Activated T-cell treated with anti-CD3 and anti-CD28 coated beads for 1 hour (primary cell): ENCODE data around the gene PLAGL2.
A peak's percentile ranks its signal among the peaks of the same experiment; 100 is the strongest.
"Not testable (repeated sequence)": the region's sequence is repeated elsewhere in the genome, so short reads cannot be mapped to it uniquely, and the experiment has no call there.

ENCODE experiments used
- DNase-seq: peaks from one replicate; pipeline ENCODE4 v3.0.0-alpha.2; 2020; ENCODE audit warnings: low read depth

The PLAGL2 gene, protein sequence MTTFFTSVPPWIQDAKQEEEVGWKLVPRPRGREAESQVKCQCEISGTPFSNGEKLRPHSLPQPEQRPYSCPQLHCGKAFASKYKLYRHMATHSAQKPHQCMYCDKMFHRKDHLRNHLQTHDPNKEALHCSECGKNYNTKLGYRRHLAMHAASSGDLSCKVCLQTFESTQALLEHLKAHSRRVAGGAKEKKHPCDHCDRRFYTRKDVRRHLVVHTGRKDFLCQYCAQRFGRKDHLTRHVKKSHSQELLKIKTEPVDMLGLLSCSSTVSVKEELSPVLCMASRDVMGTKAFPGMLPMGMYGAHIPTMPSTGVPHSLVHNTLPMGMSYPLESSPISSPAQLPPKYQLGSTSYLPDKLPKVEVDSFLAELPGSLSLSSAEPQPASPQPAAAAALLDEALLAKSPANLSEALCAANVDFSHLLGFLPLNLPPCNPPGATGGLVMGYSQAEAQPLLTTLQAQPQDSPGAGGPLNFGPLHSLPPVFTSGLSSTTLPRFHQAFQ

DNA sequence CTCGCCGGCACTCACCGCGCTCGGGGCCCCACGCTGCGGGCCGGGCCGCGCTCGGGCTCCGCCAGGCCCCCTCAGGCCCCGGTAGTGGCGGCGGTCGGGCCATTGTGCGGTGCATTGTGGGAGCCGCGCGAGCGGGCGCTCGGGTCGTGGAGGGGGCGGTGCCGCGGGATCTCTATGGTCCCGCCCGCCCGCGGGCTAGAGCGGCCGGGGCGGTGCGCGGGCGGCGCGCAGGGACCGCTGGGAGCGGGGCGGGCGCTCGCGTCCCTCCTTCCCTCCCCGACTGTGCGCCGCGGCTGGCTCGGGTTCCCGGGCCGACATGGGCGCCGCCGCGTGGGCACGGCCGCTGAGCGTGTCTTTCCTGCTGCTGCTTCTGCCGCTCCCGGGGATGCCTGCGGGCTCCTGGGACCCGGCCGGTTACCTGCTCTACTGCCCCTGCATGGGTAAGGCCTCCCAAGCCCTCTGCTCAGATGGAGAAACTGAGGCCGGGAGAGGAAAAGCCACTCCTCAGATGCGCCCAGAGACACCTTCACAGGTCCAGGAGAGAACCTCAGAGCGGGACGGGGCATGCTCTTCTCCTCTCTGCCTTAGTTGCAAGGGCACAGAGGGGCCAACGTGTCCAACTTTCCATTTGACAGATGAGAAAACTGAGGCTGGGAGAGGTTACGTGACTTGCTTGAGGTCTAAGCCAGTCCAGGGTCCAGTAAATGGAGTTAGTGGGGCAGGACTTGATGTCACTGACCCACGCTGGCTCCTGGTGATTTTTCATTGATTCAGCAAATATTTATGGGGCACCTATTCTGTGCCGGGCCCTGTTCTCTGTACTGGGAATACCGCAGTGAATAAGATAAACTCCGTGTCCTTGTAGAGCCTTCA is at the start of gene PLAGL2, which contains the start of gene POFUT1:
Gene PLAGL2, minus strand, starts transcription at position 118 of the 873 bp plus-strand sequence. CDS start 5,565 bp downstream, outside the sequence.
Gene POFUT1, plus strand, starts transcription at position 255 of the 873 bp plus-strand sequence. Its CDS starts 62 bp downstream, at position 317.
- peak; percentile 85 for DNase-seq

- peak; percentile 10 for DNase-seq
These were observed 44.6 kb upstream of the PLAGL2 start for GRCh38 chr20:32252189-32252588.

GRCh38 chr20:32251470-32251869 is 43.9 kb upstream of the PLAGL2 start:
- no peak for DNase-seq

DNA sequence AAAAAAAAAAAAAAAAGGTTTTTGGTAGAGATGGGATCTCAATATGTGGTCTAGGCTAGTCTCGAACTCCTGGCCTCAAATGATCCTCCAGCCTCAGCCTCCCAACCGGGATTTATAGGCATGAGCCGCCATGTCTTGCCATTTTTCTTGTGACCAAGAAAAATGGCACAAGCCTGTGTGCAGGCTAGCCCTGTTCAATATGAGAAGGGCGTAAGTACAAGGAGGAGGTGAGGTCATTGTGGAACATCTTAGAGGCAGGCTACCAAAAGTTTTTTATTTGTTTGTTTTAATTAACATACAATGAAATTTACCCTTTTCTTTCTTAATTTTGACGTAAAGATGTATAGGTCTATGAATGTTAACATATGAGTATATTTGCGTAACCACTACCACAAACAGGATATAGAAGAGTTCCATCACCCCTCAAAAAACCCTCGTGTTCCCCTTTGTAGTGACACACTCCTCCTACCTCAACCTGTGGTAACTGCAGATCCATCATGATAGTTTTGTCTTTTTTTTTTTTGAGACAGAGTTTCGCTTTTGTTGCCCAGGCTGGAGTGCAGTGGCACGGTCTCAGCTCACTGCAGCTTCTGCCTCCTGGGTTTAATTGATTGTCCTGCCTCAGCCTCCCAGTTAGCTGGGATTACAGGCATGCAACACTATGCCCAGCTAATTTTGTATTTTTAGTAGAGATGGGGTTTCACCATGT is 41.6 kb upstream of the PLAGL2 start:
- DNase-seq = no peak

DNA sequence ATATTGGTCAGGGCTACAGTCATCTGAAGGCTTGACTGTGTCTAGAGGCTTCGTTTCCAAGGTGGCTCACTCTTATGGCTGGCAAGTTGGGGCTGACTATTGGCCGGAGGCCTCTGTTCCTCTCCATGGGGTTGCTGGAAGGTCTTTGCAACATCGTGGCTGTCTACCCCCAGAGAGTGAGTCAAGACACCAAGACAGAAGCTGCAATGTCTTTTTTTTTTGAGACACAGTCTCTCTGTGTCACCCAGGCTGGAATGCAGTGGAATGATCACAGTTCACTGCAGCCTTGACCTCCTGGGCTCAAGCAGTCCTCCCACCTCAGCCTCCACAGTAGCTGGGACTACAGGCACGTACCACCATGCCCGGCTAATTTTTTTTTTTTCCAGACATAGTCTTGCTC is 40.5 kb upstream of the PLAGL2 start:
- no peak for DNase-seq

GRCh38 chr20:32246208-32246607 is 38.7 kb upstream of the PLAGL2 start:
- not testable (repeated sequence) for DNase-seq

DNA sequence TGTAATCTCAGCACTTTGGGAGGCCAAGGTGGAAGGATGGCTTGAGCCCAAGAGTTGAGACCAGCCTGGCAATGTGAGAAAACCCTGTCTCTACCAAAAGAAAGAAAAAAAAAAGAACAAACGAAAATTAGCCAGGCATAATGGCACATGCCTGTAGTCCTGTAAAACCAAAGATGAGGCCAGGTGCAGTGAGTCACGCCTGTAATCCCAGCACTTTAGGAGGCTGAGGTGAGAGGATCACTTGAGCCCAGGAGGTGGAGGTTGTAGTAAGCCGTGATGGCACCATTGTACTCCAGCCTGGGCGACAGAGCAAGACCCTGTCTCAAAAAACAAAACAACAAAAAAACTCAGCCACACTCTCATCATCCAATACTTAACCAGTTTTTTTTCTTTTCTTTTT is 37.4 kb upstream of the PLAGL2 start:
- no peak for DNase-seq

DNA sequence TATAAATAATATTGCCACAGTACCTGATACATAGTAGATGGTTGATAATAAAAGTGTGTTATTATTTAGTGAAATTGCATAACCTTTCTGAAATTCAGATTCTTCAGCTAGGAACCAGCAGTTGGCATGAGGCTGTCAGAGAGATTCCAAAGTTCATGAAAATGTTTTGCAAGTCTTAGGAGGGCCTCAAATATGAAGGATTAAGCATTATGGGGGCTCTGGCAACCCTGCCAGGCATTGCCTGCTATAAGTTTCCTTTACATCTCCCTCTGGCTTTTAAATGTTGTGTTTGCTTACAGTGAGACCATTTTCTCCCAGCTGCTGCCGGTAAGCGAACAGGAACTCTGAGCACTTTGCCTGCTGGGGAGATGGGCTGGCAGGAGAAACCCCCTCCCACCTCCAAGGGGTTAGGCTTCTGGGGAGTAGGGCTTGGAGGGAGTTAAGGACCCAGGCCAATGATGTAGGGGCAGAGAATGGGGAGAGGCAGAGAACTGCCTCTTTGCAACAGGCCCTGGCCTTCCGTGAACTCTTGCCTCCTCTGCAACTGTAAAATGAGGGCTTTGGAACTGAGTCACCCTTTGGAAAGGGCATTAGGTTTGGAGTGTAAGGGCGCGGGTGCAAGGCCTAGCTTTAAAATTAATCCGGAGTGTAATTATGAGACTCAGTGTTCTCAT is 36.7 kb upstream of the PLAGL2 start:
- no peak for DNase-seq

DNA sequence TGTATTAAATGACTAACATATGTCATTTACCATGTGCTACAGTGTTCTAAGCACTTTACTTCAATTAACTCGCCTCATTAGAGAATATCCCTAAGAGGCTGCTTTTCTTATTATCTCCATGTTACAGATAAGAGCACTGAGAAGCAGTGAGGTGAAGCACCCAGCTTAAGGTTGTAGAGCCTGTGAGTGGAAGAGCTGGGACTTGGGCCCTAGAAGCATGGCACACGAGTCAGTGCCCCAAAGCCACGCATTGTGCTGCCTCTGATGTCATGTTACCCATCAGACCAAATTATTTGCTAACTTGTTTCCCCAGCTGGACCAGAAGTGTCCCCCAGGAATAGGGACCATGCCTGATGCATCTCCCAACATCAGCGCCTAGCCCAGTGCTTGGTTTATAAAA is 34.3 kb upstream of the PLAGL2 start:
- no peak for DNase-seq

GRCh38 chr20:32240205-32240604 is 32.7 kb upstream of the PLAGL2 start:
- DNase-seq = no peak

GRCh38 chr20:32238483-32239425 is 31.2 kb upstream of the PLAGL2 start:
- no peak for DNase-seq

- no peak for DNase-seq
These were observed 29.9 kb upstream of the PLAGL2 start for GRCh38 chr20:32237419-32237818.

DNA sequence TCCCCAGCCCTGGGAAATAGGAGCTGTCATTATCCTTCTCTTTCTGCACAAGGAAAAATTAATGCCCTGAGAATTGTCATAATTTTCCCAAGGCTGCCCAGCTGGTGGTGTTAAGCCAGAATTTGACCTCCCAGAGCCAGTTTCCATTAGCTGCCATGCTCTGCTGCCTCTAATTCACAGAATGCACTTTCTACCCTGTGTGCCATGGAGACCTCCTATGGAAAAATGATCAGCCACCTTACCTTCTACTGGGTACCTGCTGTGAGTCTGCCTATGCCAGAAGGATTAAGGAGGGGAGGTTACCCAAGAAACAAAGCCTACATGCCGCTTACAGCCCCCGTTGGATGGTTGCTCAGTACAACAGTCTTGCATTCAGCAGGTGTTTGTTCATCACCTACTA is 29.3 kb upstream of the PLAGL2 start:
- no peak for DNase-seq

DNA sequence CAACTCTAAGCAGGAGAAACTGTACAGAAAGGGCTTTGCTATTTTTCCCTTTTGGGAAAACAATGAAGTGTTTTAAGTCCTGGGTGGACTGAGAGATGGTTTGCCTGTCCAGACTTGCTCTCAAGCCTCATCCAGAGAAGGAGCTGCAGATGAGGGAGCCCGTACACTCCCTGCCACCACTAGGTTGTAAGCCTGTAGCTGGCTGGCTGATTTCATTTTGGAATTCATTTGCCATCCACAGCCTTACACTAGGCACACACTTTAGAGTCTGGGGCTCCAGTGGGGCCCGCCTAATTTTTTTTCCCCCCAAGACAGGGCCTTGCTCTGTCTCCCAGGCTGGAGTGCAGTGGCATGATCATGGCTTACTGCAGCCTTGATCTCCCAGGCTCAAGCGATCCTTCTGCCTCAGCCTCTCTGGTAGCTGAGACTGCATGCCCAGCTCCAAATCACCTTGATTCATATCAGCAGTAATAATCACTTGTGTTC is 28.5 kb upstream of the PLAGL2 start:
- DNase-seq = no peak

GRCh38 chr20:32235331-32236047 is 27.9 kb upstream of the PLAGL2 start:
- DNase-seq = no peak

GRCh38 chr20:32234135-32234808 is 26.7 kb upstream of the PLAGL2 start:
- no peak for DNase-seq

- DNase-seq = no peak
These were observed 25.7 kb upstream of the PLAGL2 start for GRCh38 chr20:32233286-32233685.

- DNase-seq = no peak
These were observed 24.9 kb upstream of the PLAGL2 start for GRCh38 chr20:32232326-32232886.

DNA sequence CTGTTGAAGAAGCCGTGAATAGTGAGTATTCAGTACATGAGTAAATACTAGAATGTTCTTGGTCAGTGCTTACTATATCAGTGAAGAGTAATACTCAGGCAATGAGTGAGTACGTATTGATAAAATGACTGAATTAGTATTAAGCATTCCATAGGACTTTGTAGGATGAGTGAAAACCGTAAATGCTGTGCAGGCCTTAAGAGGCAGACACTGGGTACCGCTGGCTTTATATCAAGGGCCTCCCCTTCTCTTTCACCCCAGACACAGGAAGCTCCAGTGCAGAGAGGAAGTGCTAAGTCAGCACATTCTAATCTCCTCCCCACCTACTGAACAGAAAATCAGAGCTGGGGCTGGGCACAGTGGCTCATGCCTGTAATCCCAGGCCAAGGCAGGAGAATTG is 24.3 kb upstream of the PLAGL2 start:
- DNase-seq = peak; percentile 7
